HepG2 (cell line): Measurements from ENCODE around the gene FKBP8. TPM values are rescaled to one million over a fixed set of nuclear protein-coding genes. Genes with fewer than 3 reads are reported as not detected.

Experiments used
- ARID4A ChIP-seq: sonication (generic); formaldehyde crosslinking; IDR thresholded peaks from 2 replicates; pipeline ENCODE4 v1.5.0; 2020; ENCODE audit warnings: mild to moderate bottlenecking, missing genetic modification reagents, borderline replicate concordance
- FOXA3 ChIP-seq: IDR thresholded peaks from 2 replicates; pipeline ENCODE4 v1.6.1; 2016; ENCODE audit warnings: missing genetic modification reagents, missing compliant biosample characterization
- FOXK1 ChIP-seq: sonication (generic); formaldehyde crosslinking; IDR thresholded peaks from 2 replicates; pipeline ENCODE4 v1.4.0; 2020; ENCODE audit warnings: low read depth, missing genetic modification reagents, borderline replicate concordance
- FOXK2 ChIP-seq: fragments of 450-650 bp; IDR thresholded peaks from 2 replicates; pipeline ENCODE4 v1.6.1; 2016
- HNF1A ChIP-seq, 2 experiments: sonication (generic) in 1 of 2; formaldehyde crosslinking in 1 of 2; IDR thresholded peaks; 2 replicates each; pipeline versions ENCODE4 v1.4.0 to v1.6.1; 2016 to 2020; ENCODE audit warnings: borderline replicate concordance in 1 of 2, low read depth in 1 of 2, mild to moderate bottlenecking in 1 of 2, missing genetic modification reagents in 1 of 2
- KDM6A ChIP-seq: IDR thresholded peaks from 2 replicates; pipeline ENCODE4 v1.6.1; 2016; ENCODE audit warnings: low read depth
- MTA1 ChIP-seq: sonication (generic); formaldehyde crosslinking; IDR thresholded peaks from 2 replicates; pipeline ENCODE4 v1.4.0; 2020; ENCODE audit warnings: missing genetic modification reagents, mild to moderate bottlenecking, borderline replicate concordance
- NCOR1 ChIP-seq: fragments of 200-600 bp; sonication (generic); IDR thresholded peaks from 2 replicates; pipeline ENCODE4 v1.7.0; 2017; ENCODE audit warnings: antibody characterized with exemption, low read length, borderline replicate concordance
- REST ChIP-seq, 2 experiments: IDR thresholded peaks; 2 replicates each; pipeline ENCODE4 v1.6.1; 2011 to 2012; ENCODE audit warnings: low read length in 2 of 2, borderline replicate concordance in 1 of 2, low read depth in 1 of 2, mild to moderate bottlenecking in 1 of 2, moderate library complexity in 1 of 2
- SIX4 ChIP-seq: sonication (generic); formaldehyde crosslinking; IDR thresholded peaks from 2 replicates; pipeline ENCODE4 v1.4.0; 2020; ENCODE audit warnings: missing genetic modification reagents
- SMARCC2 ChIP-seq: fragments of 450-650 bp; IDR thresholded peaks from 2 replicates; pipeline ENCODE4 v1.6.1; 2017; ENCODE audit warnings: antibody characterized with exemption, mild to moderate bottlenecking
- SOX13 ChIP-seq, 3 experiments: fragments of 450-650 bp in 1 of 3; sonication (generic) in 1 of 3; formaldehyde crosslinking in 1 of 3; IDR thresholded peaks in 2 of 3; conservative IDR thresholded peaks in 1 of 3; 2 replicates each; pipeline versions ENCODE4 v1.5.0 to v1.6.1; 2016 to 2020; ENCODE audit warnings: antibody characterized with exemption in 1 of 3, mild to moderate bottlenecking in 1 of 3, missing compliant biosample characterization in 1 of 3, missing genetic modification reagents in 1 of 3, moderate library complexity in 1 of 3
- ZBTB7A ChIP-seq: sonication (generic); formaldehyde crosslinking; IDR thresholded peaks from 2 replicates; pipeline ENCODE4 v1.8.0; 2022; ENCODE audit warnings: mild to moderate bottlenecking, missing genetic modification reagents
- ZFY ChIP-seq: sonication (generic); formaldehyde crosslinking; IDR thresholded peaks from 2 replicates; pipeline ENCODE4 v1.4.0; 2020; ENCODE audit warnings: missing genetic modification reagents
- ZNF580 ChIP-seq: IDR thresholded peaks from 2 replicates; pipeline ENCODE4 v1.6.1; 2016; ENCODE audit warnings: low read depth, borderline replicate concordance
- ZNF788 ChIP-seq: sonication (generic); formaldehyde crosslinking; IDR thresholded peaks from 2 replicates; pipeline ENCODE4 v1.5.0; 2020; ENCODE audit warnings: mild to moderate bottlenecking, missing genetic modification reagents, borderline replicate concordance
- polyA plus RNA-seq, 8 experiments: library from polyadenylated mRNA; depleted of rRNA in 3 of 8; stranded (reverse) in 7 of 8; unstranded in 1 of 8; fragments of >200 nt; fragmentation: Illumina TruSeq in 4 of 8; extraction: Trizol in 4 of 8; gene quantifications; 2 replicates each; pipeline versions ENCODE4 v1.2.1 to v1.2.3, GENCODE V29; 2011 to 2016; ENCODE audit warnings: low read depth in 4 of 8, missing spikeins in 1 of 8, mixed read lengths in 1 of 8; ENCODE audit not compliant: insufficient read depth in 1 of 8
- total RNA-seq, 5 experiments: library from RNA; depleted of rRNA; stranded (reverse); fragments of >200 nt; fragmentation: Illumina TruSeq; extraction: Trizol; gene quantifications; 2 replicates each; pipeline ENCODE4 v1.2.3, GENCODE V29; 2016; ENCODE audit warnings: low read depth in 1 of 5

FKBP8 gene
- total and polyA plus RNA-seq, 2 of the 13 experiments (the other 11 are each of a cell fraction or from before 2014, with no cell fraction given), result 81.7 to 93.9 TPM

GRCh38 chr19:18518639-18519038, 24.7 kb downstream of the FKBP8 start (continued):
- peak; percentile 51; the same call in 1 of the 2 replicates for TF ChIP-seq ZBTB7A (CRISPR knock-in tag)
- TF ChIP-seq SMARCC2, result no peak
- TF ChIP-seq FOXK1 (CRISPR knock-in tag), result peak; percentile 35; the same call in 1 of the 2 replicates
- TF ChIP-seq ZFY (CRISPR knock-in tag), result peak; percentile 43; the same call in 1 of the 2 replicates
- TF ChIP-seq NCOR1, result peak; percentile 67; the same call in 1 of the 2 replicates
- 0 out of 2 replicates have a peak, but pooled peaks have one; percentile 39 for TF ChIP-seq ZNF788 (CRISPR knock-in tag)
- no peak for TF ChIP-seq SOX13 (IDR thresholded peaks at IDR 0.05)
- TF ChIP-seq SOX13 (CRISPR knock-in tag; conservative IDR thresholded peaks at IDR 0.05 in 1 of 2, IDR thresholded peaks at IDR 0.05 in 1 of 2), result peak in 1 of 2 experiments; percentile 62; a peak in 1 of 4 replicates
- TF ChIP-seq HNF1A (IDR thresholded peaks at IDR 0.05; ENCODE audit: low read depth), result peak; percentile 34; the same call in 1 of the 2 replicates
- TF ChIP-seq HNF1A (CRISPR knock-in tag; IDR thresholded peaks at IDR 0.05; ENCODE audit: borderline replicate concordance), result no peak
- peak; percentile 53; the same call in 1 of the 2 replicates for TF ChIP-seq FOXK2
- peak in 1 of 2 experiments; percentile 32; a peak in 1 of 4 replicates for TF ChIP-seq REST (IDR thresholded peaks at IDR 0.05; ENCODE audit: borderline replicate concordance in 1 of 2, low read depth in 1 of 2, low read length in 2 of 2)
- peak; percentile 64; the same call in 1 of the 2 replicates for TF ChIP-seq ARID4A (CRISPR knock-in tag)
- TF ChIP-seq KDM6A (CRISPR knock-in tag), result 0 out of 2 replicates have a peak, but pooled peaks have one; percentile 47
- peak; percentile 65 for TF ChIP-seq FOXA3 (CRISPR knock-in tag)
- no peak for TF ChIP-seq SIX4 (CRISPR knock-in tag)
- peak; percentile 33; the same call in 1 of the 2 replicates for TF ChIP-seq MTA1
- peak; percentile 51; the same call in 1 of the 2 replicates for TF ChIP-seq ZNF580 (CRISPR knock-in tag)
